HG03521 (cell line): ENCODE data around the gene SPINK13.
"Not testable (repeated sequence)": the region's sequence is repeated elsewhere in the genome, so short reads cannot be mapped to it uniquely, and the experiment has no call there.

Experiments
- ATAC-seq: cut with Tn5 transposase; IDR thresholded peaks from one replicate; pipeline ENCODE4 v1.9.1; 2021; ENCODE audit warnings: mild to moderate bottlenecking, moderate library complexity; ENCODE audit not compliant: unreplicated experiment

SPINK13 gene, protein sequence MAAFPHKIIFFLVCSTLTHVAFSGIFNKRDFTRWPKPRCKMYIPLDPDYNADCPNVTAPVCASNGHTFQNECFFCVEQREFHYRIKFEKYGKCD

GRCh38 chr5:148268566-148268965 lies at the start of gene SPINK13:
SPINK13 (plus strand) TSS chr5:148268794; CDS start chr5:148270073, 1,279 bp downstream.
- ATAC-seq: no peak

GRCh38 chr5:148221508-148221907 lies 47.1 kb upstream of the SPINK13 start:
- no peak for ATAC-seq

GRCh38 chr5:148224117-148224742 lies 44.4 kb upstream of the SPINK13 start:
- ATAC-seq: no peak

- no peak for ATAC-seq
Measured at GRCh38 chr5:148228392-148228984, 40.1 kb upstream of the SPINK13 start.

- ATAC-seq: no peak
Measured at GRCh38 chr5:148229840-148230239, 38.8 kb upstream of the SPINK13 start.

- ATAC-seq: no peak
Measured at GRCh38 chr5:148230240-148230639, 38.4 kb upstream of the SPINK13 start.

GRCh38 chr5:148237785-148238417 lies 30.7 kb upstream of the SPINK13 start:
- no peak for ATAC-seq

GRCh38 chr5:148238418-148238794 lies 30.2 kb upstream of the SPINK13 start, which contains the start of gene MARCOL:
MARCOL (plus strand) TSS chr5:148238525; CDS start chr5:148238598, 73 bp downstream.
- no peak for ATAC-seq

- ATAC-seq: no peak
Measured at GRCh38 chr5:148248894-148249293, 19.7 kb upstream of the SPINK13 start.

DNA sequence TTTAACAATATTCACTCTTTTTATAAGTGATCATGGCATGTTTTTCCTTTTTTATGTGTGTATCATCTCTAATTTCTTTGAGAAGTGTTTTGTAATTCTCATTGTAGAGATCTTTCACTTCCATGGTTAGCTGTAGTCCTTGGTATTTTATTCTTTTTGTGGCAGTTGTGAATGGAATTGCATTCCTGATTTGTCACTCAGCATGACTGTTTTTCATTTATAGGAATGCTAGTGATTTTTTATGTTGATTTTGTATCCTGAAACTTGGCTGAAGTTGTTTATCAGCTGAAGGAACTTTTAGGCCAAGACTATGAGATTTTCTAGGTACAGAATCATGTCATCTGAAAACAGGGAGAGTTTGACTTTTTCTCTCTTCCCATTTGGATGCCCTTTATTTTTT lies 13.1 kb upstream of the SPINK13 start:
- ATAC-seq: no peak

DNA sequence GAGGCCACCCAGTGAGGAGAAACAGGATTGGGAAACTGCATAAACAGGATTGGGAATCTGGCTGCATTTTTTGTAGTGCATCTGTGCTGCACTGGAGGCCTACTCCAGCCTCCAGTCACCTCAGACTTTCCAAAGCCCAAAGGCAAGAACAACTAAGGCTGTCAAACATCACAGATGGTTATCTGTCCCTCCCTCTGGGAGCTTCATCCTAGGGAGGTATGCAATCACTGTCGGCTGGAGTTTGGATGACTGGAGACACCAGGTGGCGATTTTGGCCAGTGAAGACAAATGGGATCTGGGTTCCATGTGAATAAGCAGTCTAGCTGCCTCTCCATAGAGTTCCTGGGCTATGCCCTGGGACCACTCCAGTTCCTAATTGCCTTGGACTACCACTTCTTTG lies 9.3 kb upstream of the SPINK13 start:
- no peak for ATAC-seq

GRCh38 chr5:148261221-148261620 lies 7.4 kb upstream of the SPINK13 start:
- ATAC-seq: no peak

DNA sequence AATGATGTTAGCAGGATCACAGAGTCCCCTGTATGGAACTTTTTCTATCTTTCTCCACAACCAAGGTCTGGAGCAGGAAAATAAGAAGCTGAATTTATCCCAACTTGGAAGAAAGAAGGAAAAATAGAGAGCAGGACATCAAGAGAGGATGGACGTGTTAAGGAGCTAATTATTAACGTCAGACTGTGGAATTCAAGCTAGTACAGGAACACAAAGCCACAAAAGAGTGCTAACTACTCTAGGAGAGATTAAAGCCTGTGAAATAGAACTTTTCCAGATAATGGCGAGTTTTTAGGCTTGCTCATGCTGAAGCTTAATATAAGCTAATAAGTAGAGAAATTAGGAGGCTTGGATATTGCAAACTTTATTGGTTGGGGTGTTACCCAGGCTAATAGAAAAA lies 632 bp upstream of the SPINK13 start:
- no peak for ATAC-seq

GRCh38 chr5:148275129-148275528 lies 6.5 kb downstream of the SPINK13 start:
- not testable (repeated sequence) for ATAC-seq

- not testable (repeated sequence) for ATAC-seq
Measured at GRCh38 chr5:148280893-148281292, 12.3 kb downstream of the SPINK13 start.

DNA sequence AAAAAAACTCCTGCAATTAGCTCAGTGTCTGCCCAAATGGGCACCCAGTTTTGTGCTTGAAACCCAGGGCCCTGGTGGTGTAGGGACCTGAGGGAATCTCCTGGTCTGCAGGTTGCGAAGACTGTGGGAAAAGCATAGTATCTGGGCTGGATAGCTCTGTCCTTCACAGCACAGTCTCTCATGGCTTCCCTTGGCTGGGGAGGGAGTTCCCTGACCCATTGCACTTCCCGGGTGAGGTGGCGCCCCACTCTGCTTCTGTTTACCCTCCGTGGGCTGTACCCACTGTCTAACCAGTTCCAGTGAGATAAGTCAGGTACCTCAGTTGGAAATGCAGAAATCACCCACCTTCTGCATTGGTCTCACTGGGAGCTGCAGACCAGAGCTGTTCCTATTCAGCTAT lies 12.7 kb downstream of the SPINK13 start:
- ATAC-seq: not testable (repeated sequence)

GRCh38 chr5:148290271-148291195 lies 21.9 kb downstream of the SPINK13 start:
- ATAC-seq: no peak

- no peak for ATAC-seq
Measured at GRCh38 chr5:148297731-148298130, 29.1 kb downstream of the SPINK13 start.

DNA sequence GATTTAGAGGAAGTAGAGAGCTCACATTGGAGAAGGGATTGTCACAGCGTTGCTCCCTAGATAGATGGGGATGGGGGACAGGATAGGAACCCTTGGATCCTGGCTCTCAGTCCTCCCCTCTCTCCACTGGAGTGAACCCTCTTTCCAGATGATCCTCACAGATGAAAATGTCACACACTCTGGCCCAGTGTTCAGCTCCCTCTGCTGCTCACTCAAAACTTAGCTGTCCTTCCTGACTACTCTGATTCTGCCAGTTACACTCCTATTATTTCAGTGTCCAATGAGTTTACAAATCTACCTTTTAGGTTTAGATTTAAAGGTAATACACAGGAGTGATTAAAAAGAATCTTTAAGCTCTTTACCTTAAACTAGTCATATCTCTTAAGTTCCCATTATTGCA lies 37.9 kb downstream of the SPINK13 start:
- ATAC-seq: no peak

DNA sequence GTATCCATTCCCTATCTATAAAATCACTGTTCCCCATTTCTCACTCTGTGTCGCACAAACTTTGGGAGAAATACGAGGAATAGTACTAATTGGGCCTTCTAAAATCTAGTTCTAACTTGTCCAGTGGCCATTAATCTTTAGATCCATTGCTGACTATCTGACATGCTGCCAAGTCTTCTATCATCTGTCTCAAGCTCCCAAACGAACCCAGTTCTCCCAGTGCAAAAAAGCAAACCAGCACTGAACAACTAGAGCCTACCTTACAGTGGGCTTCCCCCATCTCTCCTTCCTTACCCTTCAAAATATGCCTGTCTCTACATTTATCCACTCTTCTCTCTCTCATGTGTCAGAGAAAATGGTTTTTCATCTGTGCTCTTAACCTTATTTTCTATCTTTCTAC lies 40.4 kb downstream of the SPINK13 start:
- no peak for ATAC-seq

GRCh38 chr5:148309746-148310145 lies 41.2 kb downstream of the SPINK13 start:
- no peak for ATAC-seq
